Fibroblast of lung (primary cell): ENCODE results near the gene GREM2.

Experiments used
- EZH2 ChIP-seq: IDR thresholded peaks from 2 replicates; pipeline ENCODE4 v1.5.1; 2012; ENCODE audit warnings: low read length, control low read depth, mild to moderate bottlenecking; ENCODE audit errors: missing control alignments
- TF ChIP-seq, protein P1 (sequence below), 2 donors: IDR thresholded peaks in 1 of 2; conservative IDR thresholded peaks in 1 of 2; 1 replicate in 1 of 2; 2 replicates in 1 of 2; pipeline ENCODE4 v1.5.1; 2011 to 2012; ENCODE audit warnings: low read length in 2 of 2, control low read depth in 1 of 2, inconsistent platforms in 1 of 2, low read depth in 1 of 2, mild to moderate bottlenecking in 1 of 2

DNA sequence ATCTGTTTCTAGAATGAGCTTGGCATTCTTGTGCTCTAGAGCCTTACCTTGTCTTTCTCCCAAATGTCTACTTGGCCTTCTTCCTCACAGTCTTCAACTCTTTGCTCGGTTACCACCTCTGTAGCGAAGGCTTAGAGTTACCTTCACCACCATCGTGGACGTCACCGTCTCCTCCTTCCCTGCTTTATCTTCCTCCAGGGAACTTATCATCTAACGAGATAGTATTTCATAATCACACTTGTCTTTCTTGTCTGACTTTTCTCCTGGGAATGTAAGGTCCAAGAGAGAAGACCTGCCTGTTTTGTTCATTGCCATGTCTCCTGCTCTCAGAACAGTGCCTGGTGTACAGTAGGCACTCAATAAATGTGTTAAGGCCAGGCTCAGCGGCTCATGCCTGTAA, 115.6 kb downstream of the GREM2 start:
- TF ChIP-seq, protein P1, sequence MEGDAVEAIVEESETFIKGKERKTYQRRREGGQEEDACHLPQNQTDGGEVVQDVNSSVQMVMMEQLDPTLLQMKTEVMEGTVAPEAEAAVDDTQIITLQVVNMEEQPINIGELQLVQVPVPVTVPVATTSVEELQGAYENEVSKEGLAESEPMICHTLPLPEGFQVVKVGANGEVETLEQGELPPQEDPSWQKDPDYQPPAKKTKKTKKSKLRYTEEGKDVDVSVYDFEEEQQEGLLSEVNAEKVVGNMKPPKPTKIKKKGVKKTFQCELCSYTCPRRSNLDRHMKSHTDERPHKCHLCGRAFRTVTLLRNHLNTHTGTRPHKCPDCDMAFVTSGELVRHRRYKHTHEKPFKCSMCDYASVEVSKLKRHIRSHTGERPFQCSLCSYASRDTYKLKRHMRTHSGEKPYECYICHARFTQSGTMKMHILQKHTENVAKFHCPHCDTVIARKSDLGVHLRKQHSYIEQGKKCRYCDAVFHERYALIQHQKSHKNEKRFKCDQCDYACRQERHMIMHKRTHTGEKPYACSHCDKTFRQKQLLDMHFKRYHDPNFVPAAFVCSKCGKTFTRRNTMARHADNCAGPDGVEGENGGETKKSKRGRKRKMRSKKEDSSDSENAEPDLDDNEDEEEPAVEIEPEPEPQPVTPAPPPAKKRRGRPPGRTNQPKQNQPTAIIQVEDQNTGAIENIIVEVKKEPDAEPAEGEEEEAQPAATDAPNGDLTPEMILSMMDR (conservative IDR thresholded peaks at IDR 0.05 in 1 of 2, IDR thresholded peaks at IDR 0.05 in 1 of 2; ENCODE audit: low read depth in 1 of 2, low read length in 2 of 2): no peak
- no peak for TF ChIP-seq EZH2
